Activated CD4-positive, alpha-beta memory T cell treated with anti-CD3 and anti-CD28 coated beads for 36 hours (primary cell): ENCODE results near the gene LRRC36. TPM values are rescaled to one million over a fixed set of nuclear protein-coding genes. Genes with fewer than 3 reads are reported as not detected.
A peak's percentile ranks its signal among the peaks of the same experiment; 100 is the strongest.

Experiments
- CTCF ChIA-PET: fragments of 350-600 bp; sonication (Branson Sonifier 250); formaldehyde crosslinking; loops from one replicate; lab custom pipeline; 2021; ENCODE audit warnings: antibody characterized with exemption, inconsistent platforms; lab: Charles Lee
- POLR2A ChIA-PET: fragments of 350-600 bp; sonication (Branson Sonifier 250); formaldehyde crosslinking; loops from one replicate; lab custom pipeline; 2021; ENCODE audit warnings: antibody characterized with exemption; lab: Charles Lee
- DNase-seq: peaks from one replicate; pipeline ENCODE4 v3.0.0-alpha.2; 2020
- H3K27ac Mint-ChIP-seq: one replicate; pipeline ENCODE4 v1.8.0; 2021; ENCODE audit warnings: mixed read lengths
- H3K27me3 Mint-ChIP-seq: one replicate; pipeline ENCODE4 v1.8.0; 2021; ENCODE audit warnings: mixed read lengths
- H3K36me3 Mint-ChIP-seq: one replicate; pipeline ENCODE4 v1.8.0; 2021; ENCODE audit warnings: mixed read lengths
- H3K4me1 Mint-ChIP-seq: one replicate; pipeline ENCODE4 v1.8.0; 2021; ENCODE audit warnings: low read depth, mixed read lengths
- H3K4me3 Mint-ChIP-seq: one replicate; pipeline ENCODE4 v1.8.0; 2021; ENCODE audit warnings: mild to moderate bottlenecking, mixed read lengths
- H3K9me3 Mint-ChIP-seq: one replicate; pipeline ENCODE4 v1.8.0; 2021; ENCODE audit warnings: mixed read lengths
- intact Hi-C: fragments of 100-400 bp; cut with micrococcal nuclease; formaldehyde crosslinking; loops from one replicate; pipeline ENCODE4 v1.15.1; 2023
- total RNA-seq, 2 experiments: library from RNA; stranded (reverse); gene quantifications; one replicate each; pipeline ENCODE4 v1.2.3, GENCODE V29; 2021

Gene LRRC36
- total RNA-seq, 2 experiments from 2014 or later = 0.63 to 1.00 TPM

DNA sequence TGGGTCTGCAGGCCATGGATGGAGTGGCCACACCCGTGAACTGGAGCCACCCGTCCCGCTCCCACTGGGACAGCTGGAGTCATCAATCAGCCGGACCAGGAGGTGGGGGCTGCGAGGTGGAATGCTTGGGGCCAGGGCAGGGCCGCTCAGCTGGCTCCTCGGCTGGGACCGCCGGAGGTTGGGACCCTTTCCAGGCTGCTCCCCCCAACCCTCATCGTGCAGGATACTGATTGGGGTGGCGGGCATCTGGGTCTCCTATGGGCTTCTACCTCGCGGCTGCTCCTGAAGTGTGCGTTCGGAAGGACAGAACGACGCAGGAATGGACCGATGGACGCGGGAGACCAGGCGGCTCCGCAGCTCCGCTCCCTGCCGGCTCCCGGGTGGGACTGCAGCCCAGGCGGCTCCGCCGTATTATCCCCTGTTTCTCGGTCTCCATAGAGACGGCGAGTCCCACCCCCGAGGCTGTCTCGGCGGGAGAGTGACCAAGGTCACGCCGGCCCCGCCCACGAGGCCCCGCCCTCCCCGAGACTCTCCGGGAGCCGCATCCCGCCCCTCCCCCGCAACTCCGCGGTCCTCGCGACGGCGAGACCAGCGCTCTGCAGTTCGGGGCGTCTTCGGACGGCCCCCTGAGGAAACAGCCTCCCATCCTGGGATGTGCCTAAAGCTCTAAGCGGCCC is 66.6 kb downstream of the LRRC36 start, which contains the start of gene TPPP3:
TSS of gene TPPP3 (minus strand) at position 388 of the 677 bp plus-strand sequence. CDS start 2,387 bp downstream, outside the sequence.
- Mint-ChIP-seq H3K27me3 (peaks cover 26% of the 10 kb centered on the region), H3K27ac (no peak within 1 kb of the TSS), H3K36me3 (no peaks in the 10 kb centered on the region), H3K9me3 (no peaks in the 10 kb centered on the region), H3K4me3 (peak within 1 kb of the TSS; percentile 36), H3K4me1 (peaks cover 5% of the 10 kb centered on the region)
- intact Hi-C loops = no loop called here
- peak; percentile 60 for DNase-seq
- ChIA-PET POLR2A (no interaction called here), CTCF (interaction anchor here (0.6 to 1.7 kb wide), 13 partner anchors 11 to 167 kb away, joined by 3 to 9 read pairs (median 3); partner anchors contain the start of genes FHOD1, SLC9A5 and ZDHHC1)

DNA sequence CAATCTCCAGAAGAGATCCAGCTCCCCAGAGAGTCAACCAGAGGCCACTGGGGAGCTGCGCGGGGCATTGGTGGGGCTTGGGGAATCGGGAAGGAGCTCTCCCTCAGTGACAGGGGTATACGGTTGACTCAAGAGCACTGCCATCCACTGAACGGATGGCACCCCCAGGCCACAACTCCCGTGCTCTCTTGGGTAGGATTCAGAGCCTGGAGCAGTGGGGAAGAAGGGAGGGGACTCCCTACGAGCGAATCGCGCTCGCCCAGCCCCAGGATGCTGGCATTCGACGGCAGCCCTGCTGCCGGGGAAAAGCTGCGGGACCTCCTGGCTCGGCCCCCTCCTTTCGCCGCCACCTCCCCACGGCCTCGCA is 67.2 kb downstream of the LRRC36 start:
- intact Hi-C loops = no loop called here
- ChIA-PET CTCF (interaction anchor here (0.6 to 1.7 kb wide), 14 partner anchors 11 to 167 kb away, joined by 3 to 9 read pairs (median 3); partner anchors contain the start of genes FHOD1, SLC9A5 and ZDHHC1), POLR2A (no interaction called here)
- no peaks in the 10 kb centered on the region for H3K36me3 Mint-ChIP-seq
- peaks cover 5% of the 10 kb centered on the region for H3K4me1 Mint-ChIP-seq
- H3K27me3 Mint-ChIP-seq = peaks cover 26% of the 10 kb centered on the region
- DNase-seq = no peak
- H3K9me3 Mint-ChIP-seq = no peaks in the 10 kb centered on the region
- H3K4me3 Mint-ChIP-seq = peak overlapping the region; percentile 36
- no peak overlapping the region for H3K27ac Mint-ChIP-seq

DNA sequence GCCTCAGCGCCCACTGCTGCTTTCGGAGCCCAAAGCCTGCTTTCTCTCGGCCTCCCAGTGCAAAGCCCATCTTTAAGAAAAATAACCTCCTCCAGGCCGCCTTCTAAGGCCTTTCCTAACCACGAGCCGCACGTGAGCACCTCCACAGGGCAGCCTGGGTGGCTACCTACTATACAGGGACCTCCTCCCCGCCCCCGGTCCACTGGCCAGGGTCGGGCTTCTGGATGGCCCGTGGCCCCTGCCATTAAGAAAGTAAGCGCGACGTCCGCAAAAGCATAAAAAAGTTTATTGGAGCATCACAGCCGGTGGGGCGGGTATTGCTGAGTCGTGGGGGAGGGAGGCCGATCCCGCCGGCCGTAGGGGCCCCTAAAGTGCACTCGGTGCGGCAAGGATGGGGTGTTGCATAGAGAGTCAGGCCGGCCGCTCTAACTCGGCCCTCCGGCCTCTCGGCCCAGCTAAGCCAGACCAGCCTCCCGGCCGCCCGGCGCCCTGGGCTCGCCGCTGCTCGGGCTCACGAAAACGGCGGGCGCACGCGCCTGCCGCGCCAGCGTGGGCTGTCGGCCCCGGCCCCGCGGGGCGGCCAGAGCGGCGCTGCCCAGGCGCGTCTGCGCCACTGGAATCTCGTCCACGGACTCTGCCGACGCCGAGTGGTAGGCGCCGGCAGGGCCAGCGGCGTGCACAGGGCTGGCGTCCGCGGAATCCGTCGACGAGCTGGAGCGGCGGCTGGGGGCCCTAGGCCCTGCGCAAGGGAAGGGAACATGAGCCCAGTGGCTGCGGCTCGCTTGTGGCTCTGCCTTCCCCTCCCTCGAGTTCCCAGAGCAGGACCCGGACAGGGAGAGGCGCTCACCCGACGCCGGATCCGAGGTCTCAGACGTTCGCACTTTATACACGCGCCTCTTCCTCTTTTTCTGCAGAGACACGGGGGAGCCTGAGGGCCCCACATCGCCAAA is 67.8 kb downstream of the LRRC36 start:
- peak overlapping the region; percentile 36 for H3K4me3 Mint-ChIP-seq
- peaks cover 5% of the 10 kb centered on the region for H3K4me1 Mint-ChIP-seq
- H3K27ac Mint-ChIP-seq = no peak overlapping the region
- H3K36me3 Mint-ChIP-seq = no peaks in the 10 kb centered on the region
- DNase-seq = no peak
- no peaks in the 10 kb centered on the region for H3K9me3 Mint-ChIP-seq
- intact Hi-C loops = loop anchor here (5.0 kb wide), 1 partner anchor 132 kb away; no protein-coding TSS in a partner anchor
- ChIA-PET POLR2A (no interaction called here), CTCF (interaction anchor here (0.6 to 1.7 kb wide), 9 partner anchors 12 to 168 kb away, joined by 3 to 9 read pairs (median 3); partner anchors contain the start of genes FHOD1 and SLC9A5)
- H3K27me3 Mint-ChIP-seq = peaks cover 26% of the 10 kb centered on the region

DNA sequence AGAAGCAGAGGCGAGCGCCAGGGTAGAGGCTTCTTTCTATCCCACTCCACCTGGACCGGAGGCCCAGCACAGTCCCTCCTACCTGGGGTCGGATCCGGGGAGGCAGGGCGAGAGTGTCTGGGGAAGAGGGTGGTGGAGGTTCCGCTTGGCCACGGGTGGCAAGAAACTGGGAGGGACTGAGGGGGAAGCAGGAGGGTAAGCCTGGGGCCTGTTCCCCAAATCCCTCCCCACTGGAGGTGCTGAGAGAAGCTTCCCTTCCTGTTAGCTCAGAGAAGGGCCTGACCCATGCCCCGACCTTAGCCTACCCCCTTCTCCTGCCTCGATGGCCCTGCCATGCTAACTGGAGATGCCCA is 68.5 kb downstream of the LRRC36 start:
- POLR2A ChIA-PET = no interaction called here
- Mint-ChIP-seq H3K4me3 (no peak overlapping the region), H3K27me3 (peaks cover 26% of the 10 kb centered on the region), H3K9me3 (no peaks in the 10 kb centered on the region), H3K36me3 (no peaks in the 10 kb centered on the region), H3K4me1 (peaks cover 5% of the 10 kb centered on the region), H3K27ac (no peak overlapping the region)
- no peak for DNase-seq
- intact Hi-C loops = loop anchor here (5.0 kb wide), 1 partner anchor 133 kb away; no protein-coding TSS in a partner anchor
- CTCF ChIA-PET = interaction anchor here (0.6 to 1.7 kb wide), 2 partner anchors 22 to 147 kb away, joined by 3 to 9 read pairs; partner anchors contain the start of gene SLC9A5

DNA sequence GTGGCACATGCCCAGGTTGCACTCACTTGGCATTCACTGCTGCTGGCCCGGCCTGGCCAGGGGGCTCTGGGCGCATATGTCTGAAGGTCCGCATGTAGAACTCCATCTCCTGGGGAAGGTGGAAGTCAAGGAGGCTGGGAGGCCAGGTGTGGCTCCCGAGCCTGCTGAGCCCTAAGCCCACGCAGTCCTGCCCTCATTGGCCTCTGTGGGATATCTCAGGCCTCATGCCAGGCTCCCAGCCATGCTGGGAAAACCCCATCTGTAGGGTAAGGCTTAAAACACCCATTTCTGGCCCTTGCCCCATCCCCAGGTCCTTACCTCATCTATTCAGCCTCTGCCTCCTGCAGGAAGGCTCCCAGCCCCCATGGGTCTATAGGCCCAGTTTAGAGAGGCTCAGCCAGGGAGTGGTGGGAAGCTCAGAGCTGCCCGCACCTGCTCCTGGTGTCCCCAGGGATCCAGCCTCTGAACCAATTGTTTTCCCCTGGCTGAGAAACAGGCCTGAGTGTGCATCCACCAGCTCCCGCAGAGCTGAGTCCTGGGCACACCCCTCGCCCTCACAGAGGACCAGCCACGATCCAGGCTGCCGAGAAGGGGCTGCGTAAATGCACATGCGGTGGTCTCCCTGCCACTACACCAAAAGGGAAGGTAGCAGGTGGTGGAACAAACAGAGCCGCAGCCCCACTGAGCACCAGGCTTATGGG is 69.0 kb downstream of the LRRC36 start:
- CTCF ChIA-PET = no interaction called here
- Mint-ChIP-seq H3K36me3 (no peaks in the 10 kb centered on the region), H3K27ac (no peak overlapping the region), H3K27me3 (peaks cover 26% of the 10 kb centered on the region), H3K4me1 (peaks cover 5% of the 10 kb centered on the region), H3K4me3 (no peak overlapping the region), H3K9me3 (no peaks in the 10 kb centered on the region)
- POLR2A ChIA-PET = no interaction called here
- no peak for DNase-seq
- intact Hi-C loops = loop anchor here (5.0 kb wide), 1 partner anchor 133 kb away; no protein-coding TSS in a partner anchor

DNA sequence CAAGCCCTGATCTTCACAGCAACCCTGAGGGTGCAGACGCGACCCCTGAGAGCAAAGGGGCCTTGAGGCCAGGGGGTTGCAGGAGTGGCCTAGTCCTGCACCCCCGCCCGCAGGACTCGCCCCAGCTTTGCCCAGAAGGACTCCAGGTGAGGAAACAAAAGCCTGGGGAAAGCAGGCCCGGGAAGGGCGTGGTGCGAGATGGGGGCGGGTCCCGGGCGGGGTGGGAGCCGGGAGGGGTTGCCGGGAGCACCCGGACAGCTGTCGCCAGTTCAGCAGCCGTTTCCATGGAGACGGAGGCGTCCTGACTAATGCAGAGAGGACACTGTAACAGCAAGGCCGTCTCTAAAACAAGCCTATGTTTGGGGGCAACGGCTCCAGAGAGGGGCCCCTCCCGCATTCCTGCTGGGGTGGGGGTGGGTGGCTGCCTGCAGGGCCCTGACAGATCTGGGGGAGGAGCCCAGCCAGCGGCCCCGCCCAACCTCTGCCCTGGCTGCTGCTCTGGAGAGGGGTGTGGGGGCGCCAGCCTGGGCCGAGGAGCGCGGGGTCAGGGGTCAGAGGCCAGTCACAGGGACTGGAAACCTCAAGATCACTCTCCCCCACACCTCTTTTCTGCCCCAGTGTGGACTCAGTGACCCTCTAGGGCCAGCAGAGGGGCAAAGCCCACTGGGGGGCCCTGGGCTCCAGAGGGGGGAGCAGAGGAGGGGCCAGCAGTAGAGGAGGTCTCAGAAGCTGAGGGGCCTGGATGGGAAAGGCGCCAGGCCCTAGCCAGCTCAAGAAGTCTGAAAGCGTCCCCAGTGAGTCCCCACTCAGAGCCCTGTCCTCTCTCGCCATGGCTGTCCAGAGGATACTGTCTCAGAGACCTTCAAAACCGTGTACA is 69.8 kb downstream of the LRRC36 start:
- Mint-ChIP-seq H3K4me1 (peaks cover 5% of the 10 kb centered on the region), H3K27ac (no peak overlapping the region), H3K27me3 (peaks cover 26% of the 10 kb centered on the region), H3K9me3 (no peaks in the 10 kb centered on the region), H3K36me3 (no peaks in the 10 kb centered on the region), H3K4me3 (no peak overlapping the region)
- no peak for DNase-seq
- intact Hi-C loops = loop anchor here (5.0 kb wide), 1 partner anchor 134 kb away; no protein-coding TSS in a partner anchor
- POLR2A ChIA-PET = no interaction called here
- CTCF ChIA-PET = no interaction called here

DNA sequence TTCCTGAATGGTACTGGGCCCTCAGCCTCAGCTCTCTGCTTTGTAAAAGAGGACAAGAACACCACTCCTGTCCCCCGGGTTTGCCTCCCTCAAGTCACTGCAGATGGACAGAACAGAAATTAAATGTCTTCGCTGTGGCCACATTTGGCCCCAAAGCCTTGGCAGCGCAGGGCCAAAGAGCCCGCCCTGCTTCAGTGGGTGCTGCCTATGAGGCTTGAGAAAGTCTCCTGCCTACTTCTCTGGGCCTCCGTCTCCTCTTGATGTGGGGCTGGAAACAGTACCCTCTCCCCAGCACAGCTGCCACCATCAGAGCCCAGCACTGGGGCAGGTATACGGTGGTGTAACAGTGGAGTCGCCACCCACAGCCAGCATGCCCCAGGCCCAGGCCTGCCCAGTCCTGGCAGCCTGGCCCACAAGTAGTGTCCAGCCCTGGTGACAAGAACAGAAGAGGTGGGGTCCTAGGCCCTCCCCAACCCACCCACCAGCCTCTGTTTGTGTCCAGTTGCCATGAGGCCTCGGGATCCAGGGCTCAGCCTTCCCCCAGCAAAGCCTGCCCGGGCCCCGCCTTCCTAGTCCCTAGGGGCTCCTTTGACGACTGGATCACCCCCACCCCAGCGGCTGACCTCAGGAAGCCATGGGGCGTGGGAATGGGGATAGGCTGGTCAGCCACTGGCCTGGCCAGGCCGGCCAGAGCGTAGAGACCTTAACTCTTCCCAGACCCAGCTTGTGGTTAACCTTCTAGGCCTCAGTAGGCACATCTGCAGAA is 70.6 kb downstream of the LRRC36 start:
- DNase-seq = no peak
- CTCF ChIA-PET = interaction anchor here (0.6 to 1.8 kb wide), 2 partner anchors 31 to 409 kb away, joined by 3 to 5 read pairs; partner anchors contain the start of genes RANBP10 and TSNAXIP1
- Mint-ChIP-seq H3K36me3 (no peaks in the 10 kb centered on the region), H3K27ac (no peak overlapping the region), H3K27me3 (peaks cover 26% of the 10 kb centered on the region), H3K4me3 (no peak overlapping the region), H3K9me3 (no peaks in the 10 kb centered on the region), H3K4me1 (peaks cover 5% of the 10 kb centered on the region)
- intact Hi-C loops = loop anchor here (5.0 kb wide), 1 partner anchor 135 kb away; no protein-coding TSS in a partner anchor
- POLR2A ChIA-PET = no interaction called here

DNA sequence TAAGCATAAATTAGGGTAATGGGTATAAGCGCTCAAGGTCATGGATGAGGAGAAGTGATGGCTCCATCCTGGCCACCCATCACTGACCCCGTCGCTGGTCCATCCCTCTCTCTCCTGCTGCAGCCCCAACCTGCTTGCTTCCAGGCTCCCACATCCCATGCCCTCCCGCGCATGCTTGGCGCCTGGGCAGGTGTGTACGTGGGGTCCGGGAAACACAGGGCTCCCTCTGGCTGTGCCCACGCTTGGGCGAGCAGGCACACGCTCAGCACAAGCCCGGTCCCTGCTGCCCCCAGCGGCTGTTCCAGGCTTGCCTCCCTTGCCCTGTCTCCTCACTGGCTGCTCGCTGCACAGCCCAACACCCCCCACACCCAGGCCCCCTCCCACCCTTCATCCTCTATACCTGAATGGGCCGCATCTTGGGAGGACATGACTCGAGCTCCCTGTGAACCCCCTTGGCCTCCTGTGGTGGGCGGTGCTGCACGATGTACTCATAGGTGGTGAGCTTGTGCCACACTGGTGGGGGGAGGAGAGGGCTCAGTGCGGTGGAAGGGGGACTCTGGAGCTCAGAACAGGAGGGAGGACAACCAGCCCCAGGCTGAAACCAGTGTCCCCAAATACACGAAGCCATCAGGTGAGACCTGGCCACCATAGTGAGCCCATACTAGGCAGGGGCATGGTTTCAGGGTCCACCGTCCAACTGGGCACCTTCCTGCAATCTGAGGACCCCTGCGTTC is 71.4 kb downstream of the LRRC36 start:
- intact Hi-C loops = loop anchor here (2.0 to 5.0 kb wide), 3 partner anchors 25 to 136 kb away; partner anchors contain the start of gene PLEKHG4

DNA sequence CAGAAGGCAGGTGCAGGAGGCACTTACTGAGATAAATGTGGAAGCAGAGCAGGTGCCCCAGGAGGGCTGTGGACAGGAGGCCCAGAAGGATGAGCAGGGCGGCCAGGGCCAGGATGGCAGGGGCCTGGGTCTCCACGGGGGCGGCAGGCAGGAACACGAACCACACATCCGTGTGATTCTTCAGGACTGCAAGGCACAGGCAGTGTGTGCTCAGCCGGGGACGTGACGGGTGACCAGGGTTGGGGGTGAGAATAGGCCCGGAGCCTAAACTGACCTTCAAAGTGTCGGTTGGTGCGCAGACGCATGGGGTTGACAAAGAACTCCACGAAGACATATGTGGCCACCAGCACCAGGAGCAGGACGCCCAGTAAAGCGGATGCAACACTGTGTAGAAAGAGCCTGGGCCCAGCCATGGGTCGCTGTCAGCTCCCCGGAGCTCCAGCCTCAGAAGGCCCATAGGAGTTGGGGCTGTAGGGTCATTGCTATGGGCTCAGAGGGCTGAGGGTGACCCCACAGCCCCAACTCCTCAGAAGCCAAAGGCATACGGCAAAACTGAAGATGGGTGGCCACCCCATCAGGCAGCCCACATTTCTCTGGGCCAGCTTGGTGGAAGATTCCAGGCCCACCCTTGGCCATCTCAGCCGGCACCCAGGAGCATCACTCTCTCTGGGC is 72.1 kb downstream of the LRRC36 start:
- Mint-ChIP-seq H3K4me1 (peaks cover 5% of the 10 kb centered on the region), H3K4me3 (no peak overlapping the region)

More for the DNA sequence above, 71.4 kb downstream of the LRRC36 start:
- Mint-ChIP-seq H3K9me3 (no peaks in the 10 kb centered on the region), H3K36me3 (no peaks in the 10 kb centered on the region), H3K4me3 (no peak overlapping the region), H3K27me3 (peaks cover 20% of the 10 kb centered on the region), H3K27ac (no peak overlapping the region), H3K4me1 (peaks cover 5% of the 10 kb centered on the region)
- ChIA-PET POLR2A (no interaction called here), CTCF (interaction anchor here (0.6 to 5.5 kb wide), 5 partner anchors 19 to 408 kb away, joined by 3 to 36 read pairs (median 6); partner anchors contain the start of genes RANBP10 and TSNAXIP1)
- no peak for DNase-seq

More for the DNA sequence above, 72.1 kb downstream of the LRRC36 start:
- ChIA-PET POLR2A (no interaction called here), CTCF (interaction anchor here (1.0 to 5.5 kb wide), 10 partner anchors 20 to 150 kb away, joined by 3 to 36 read pairs (median 6); partner anchors contain the start of genes PLEKHG4 and SLC9A5)
- no peaks in the 10 kb centered on the region for H3K36me3 Mint-ChIP-seq
- no peaks in the 10 kb centered on the region for H3K9me3 Mint-ChIP-seq
- intact Hi-C loops = loop anchor here (2.0 to 5.0 kb wide), 3 partner anchors 26 to 136 kb away; partner anchors contain the start of gene PLEKHG4
- H3K27ac Mint-ChIP-seq = no peak overlapping the region
- DNase-seq = no peak
- peaks cover 18% of the 10 kb centered on the region for H3K27me3 Mint-ChIP-seq
